Mesenchymal stem cell (in vitro differentiated cells and primary cell): ENCODE results near the gene KRTAP10-11.
A peak's percentile ranks its signal among the peaks of the same experiment; 100 is the strongest.

Experiments used
- DNase-seq: peaks from one replicate; pipeline ENCODE4 v3.0.0-alpha.2; 2013
- H2AFZ ChIP-seq: one replicate; pipeline ENCODE4 v1.6.1; 2013; ENCODE audit warnings: low read depth, mild to moderate bottlenecking, control low read depth, inconsistent platforms, low read length, moderate library complexity
- H2AK5ac ChIP-seq: 2 replicates; pipeline ENCODE4 v1.6.1; 2013; ENCODE audit warnings: low read length, moderate library complexity, mild to moderate bottlenecking, inconsistent platforms; ENCODE audit not compliant: severe bottlenecking
- H2BK120ac ChIP-seq: one replicate; pipeline ENCODE4 v1.6.1; 2013; ENCODE audit warnings: low read depth, mild to moderate bottlenecking, inconsistent platforms, low read length, moderate library complexity
- H2BK12ac ChIP-seq, 2 experiments: one replicate each; pipeline ENCODE4 v1.6.1; 2013; ENCODE audit warnings: inconsistent platforms in 2 of 2, low read length in 2 of 2, mild to moderate bottlenecking in 2 of 2, moderate library complexity in 2 of 2, control low read depth in 1 of 2
- H2BK15ac ChIP-seq: one replicate; pipeline ENCODE4 v1.6.1; 2013; ENCODE audit warnings: mild to moderate bottlenecking, low read depth, inconsistent platforms; ENCODE audit not compliant: poor library complexity, severe bottlenecking
- H2BK5ac ChIP-seq: 2 replicates; pipeline ENCODE4 v1.6.1; 2013; ENCODE audit warnings: low read depth, mild to moderate bottlenecking, low read length, control low read depth, inconsistent platforms; ENCODE audit not compliant: poor library complexity, severe bottlenecking
- H3K14ac ChIP-seq, 2 experiments: one replicate each; pipeline ENCODE4 v1.6.1; 2013; ENCODE audit warnings: inconsistent platforms in 2 of 2, low read length in 2 of 2, control low read depth in 1 of 2, mild to moderate bottlenecking in 1 of 2, moderate library complexity in 1 of 2
- H3K18ac ChIP-seq, 2 experiments: one replicate each; pipeline ENCODE4 v1.6.1; 2013; ENCODE audit warnings: inconsistent platforms in 2 of 2, low read length in 2 of 2, control low read depth in 1 of 2, low read depth in 1 of 2, mild to moderate bottlenecking in 1 of 2
- H3K23ac ChIP-seq, 2 experiments: one replicate each; pipeline ENCODE4 v1.6.1; 2013; ENCODE audit warnings: inconsistent platforms in 2 of 2, low read length in 2 of 2, mild to moderate bottlenecking in 2 of 2, moderate library complexity in 2 of 2, control low read depth in 1 of 2
- H3K27ac ChIP-seq: 2 replicates; pipeline ENCODE4 v1.5.1; 2013; ENCODE audit warnings: mild to moderate bottlenecking, moderate library complexity, low read length, control low read depth, inconsistent platforms; ENCODE audit not compliant: poor library complexity, severe bottlenecking
- H3K27me3 ChIP-seq, 2 experiments: 2 replicates each; pipeline versions ENCODE4 v1.6.1 to v1.7.0; 2013; ENCODE audit warnings: low read length in 2 of 2, mild to moderate bottlenecking in 2 of 2, moderate library complexity in 2 of 2, control low read depth in 1 of 2, inconsistent platforms in 1 of 2; ENCODE audit not compliant: control insufficient read depth in 1 of 2, insufficient read depth in 1 of 2
- H3K36me3 ChIP-seq, 2 experiments: 2 replicates each; pipeline versions ENCODE4 v1.6.1 to v1.7.0; 2013; ENCODE audit warnings: low read length in 2 of 2, control low read depth in 1 of 2, inconsistent platforms in 1 of 2, low read depth in 1 of 2, mild to moderate bottlenecking in 1 of 2; ENCODE audit not compliant: insufficient read depth in 2 of 2, control insufficient read depth in 1 of 2
- H3K4ac ChIP-seq, 2 experiments: one replicate each; pipeline ENCODE4 v1.6.1; 2013; ENCODE audit warnings: inconsistent platforms in 2 of 2, low read length in 2 of 2, mild to moderate bottlenecking in 2 of 2, moderate library complexity in 2 of 2, control low read depth in 1 of 2, low read depth in 1 of 2
- H3K4me1 ChIP-seq: 2 replicates; pipeline ENCODE4 v1.6.1; 2013; ENCODE audit warnings: low read depth, low read length, control low read depth; ENCODE audit not compliant: control insufficient read depth, insufficient read depth
- H3K4me2 ChIP-seq: 2 replicates; pipeline ENCODE4 v1.6.1; 2013; ENCODE audit warnings: low read length, mild to moderate bottlenecking, inconsistent platforms; ENCODE audit not compliant: poor library complexity, severe bottlenecking
- H3K4me3 ChIP-seq, 2 experiments: 2 replicates each; pipeline versions ENCODE4 v1.5.1 to v1.7.0; 2013; ENCODE audit warnings: low read length in 2 of 2, mild to moderate bottlenecking in 2 of 2, control low read depth in 1 of 2, low read depth in 1 of 2; ENCODE audit not compliant: insufficient read depth in 1 of 2
- H3K79me1 ChIP-seq: replicated peaks from 2 replicates; pipeline ENCODE4 v1.6.1; 2013; ENCODE audit warnings: mild to moderate bottlenecking, control low read depth, low read length, inconsistent platforms; ENCODE audit not compliant: poor library complexity, severe bottlenecking
- H3K9ac ChIP-seq: 2 replicates; pipeline ENCODE4 v1.7.0; 2013; ENCODE audit warnings: mild to moderate bottlenecking, low read length, moderate library complexity
- H3K9me3 ChIP-seq: 2 replicates; pipeline ENCODE4 v1.7.0; 2013; ENCODE audit warnings: mild to moderate bottlenecking, low read length; ENCODE audit not compliant: control insufficient read depth
- H4K8ac ChIP-seq: one replicate; pipeline ENCODE4 v1.6.1; 2013; ENCODE audit warnings: inconsistent platforms, mild to moderate bottlenecking, low read length, moderate library complexity
- H4K91ac ChIP-seq: one replicate; pipeline ENCODE4 v1.6.1; 2013; ENCODE audit warnings: mild to moderate bottlenecking, low read length, inconsistent platforms
- WGBS: methylation state at CpG from one replicate; pipeline ENCODE4 v1.1.7; 2013; ENCODE audit warnings: mixed read lengths; 5-methylcytosine and 5-hydroxymethylcytosine counted together

KRTAP10-11 gene

DNA sequence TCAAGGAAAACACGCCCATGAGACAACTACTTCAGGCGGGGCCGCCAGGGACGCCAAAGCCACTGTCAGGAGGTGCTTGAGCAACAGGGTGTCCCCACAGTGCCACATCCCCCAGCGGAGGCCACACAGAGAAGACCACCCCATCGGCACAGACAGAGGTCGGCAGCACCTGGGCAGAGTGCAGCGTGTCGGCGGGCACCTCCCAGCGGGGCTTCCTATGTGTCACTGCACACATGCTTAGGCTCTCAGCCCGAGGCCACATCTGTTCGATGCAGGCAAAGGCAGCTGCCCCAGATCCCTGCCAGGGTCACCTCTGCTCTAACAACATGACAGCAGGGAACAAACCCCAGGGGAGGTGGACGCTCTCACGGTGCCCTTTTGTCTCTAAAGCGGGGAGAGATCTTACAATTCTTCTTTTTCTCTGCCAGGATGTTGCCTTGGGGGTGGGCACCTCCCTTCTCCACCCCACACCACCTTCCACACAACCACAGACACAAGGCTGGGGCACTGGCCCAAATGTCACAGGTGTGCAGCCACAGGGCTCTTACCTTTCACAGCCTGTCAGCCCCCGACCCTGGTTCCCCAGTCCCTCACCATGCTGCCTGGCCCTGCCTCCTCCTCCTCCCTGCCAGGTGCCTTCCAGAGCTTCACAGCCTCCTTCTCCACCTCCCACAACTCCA lies 30.2 kb upstream of the KRTAP10-11 start:
- H3K18ac ChIP-seq = no peak overlapping the region
- no peak overlapping the region for H2AFZ ChIP-seq
- H3K9me3 ChIP-seq = peaks cover 24% of the 10 kb centered on the region
- H3K4ac ChIP-seq = no peak overlapping the region
- H3K36me3 ChIP-seq = no peaks in the 10 kb centered on the region
- WGBS = 84% methylated on average over 17 of the region's 17 CpGs
- H2BK5ac ChIP-seq = no peak overlapping the region
- no peaks in the 10 kb centered on the region for H3K79me1 ChIP-seq
- no peak overlapping the region for H2BK12ac ChIP-seq
- H3K4me1 ChIP-seq = no peaks in the 10 kb centered on the region
- H4K8ac ChIP-seq = no peak overlapping the region
- no peak overlapping the region for H2BK120ac ChIP-seq
- no peak overlapping the region for H3K9ac ChIP-seq
- H2AK5ac ChIP-seq = no peak overlapping the region
- DNase-seq = no peak
- H3K27me3 ChIP-seq = no peaks in the 10 kb centered on the region
- H2BK15ac ChIP-seq = no peak overlapping the region
- no peak overlapping the region for H4K91ac ChIP-seq
- no peak overlapping the region for H3K4me2 ChIP-seq
- H3K14ac ChIP-seq = no peak overlapping the region
- H3K23ac ChIP-seq = no peak overlapping the region
- no peak overlapping the region for H3K4me3 ChIP-seq
- no peak overlapping the region for H3K27ac ChIP-seq

DNA sequence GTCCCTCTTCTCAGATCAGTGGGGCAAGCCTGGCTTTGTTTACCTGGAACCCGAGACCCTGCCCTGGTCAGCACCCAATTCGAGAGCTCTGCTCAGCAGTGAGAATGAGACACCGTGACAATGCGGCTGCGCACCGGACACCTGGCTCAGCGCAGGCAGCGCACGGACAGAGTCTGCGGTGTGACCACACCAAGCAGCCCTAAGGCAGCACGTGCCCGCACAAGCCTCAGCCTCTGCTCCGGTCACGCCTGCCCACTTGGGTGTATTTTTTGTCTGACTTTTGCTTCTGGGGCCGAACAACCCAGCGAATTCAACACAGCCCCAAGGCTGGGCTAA lies 29.7 kb upstream of the KRTAP10-11 start:
- Histone ChIP-seq H3K4me2 (no peak overlapping the region), H2BK120ac (no peak overlapping the region), H3K79me1 (no peaks in the 10 kb centered on the region), H2BK15ac (no peak overlapping the region), H2AK5ac (no peak overlapping the region), H3K36me3 (no peaks in the 10 kb centered on the region), H3K9me3 (peaks cover 22% of the 10 kb centered on the region), H3K4ac (no peak overlapping the region), H4K8ac (no peak overlapping the region), H3K27ac (no peak overlapping the region), H3K18ac (no peak overlapping the region), H3K9ac (no peak overlapping the region), H3K27me3 (no peaks in the 10 kb centered on the region), H2BK12ac (no peak overlapping the region), H4K91ac (no peak overlapping the region), H2BK5ac (no peak overlapping the region), H3K23ac (no peak overlapping the region), H3K14ac (no peak overlapping the region), H2AFZ (no peak overlapping the region), H3K4me1 (no peaks in the 10 kb centered on the region), H3K4me3 (no peak overlapping the region)
- DNase-seq = no peak
- WGBS = 87% methylated on average over 16 of the region's 16 CpGs

DNA sequence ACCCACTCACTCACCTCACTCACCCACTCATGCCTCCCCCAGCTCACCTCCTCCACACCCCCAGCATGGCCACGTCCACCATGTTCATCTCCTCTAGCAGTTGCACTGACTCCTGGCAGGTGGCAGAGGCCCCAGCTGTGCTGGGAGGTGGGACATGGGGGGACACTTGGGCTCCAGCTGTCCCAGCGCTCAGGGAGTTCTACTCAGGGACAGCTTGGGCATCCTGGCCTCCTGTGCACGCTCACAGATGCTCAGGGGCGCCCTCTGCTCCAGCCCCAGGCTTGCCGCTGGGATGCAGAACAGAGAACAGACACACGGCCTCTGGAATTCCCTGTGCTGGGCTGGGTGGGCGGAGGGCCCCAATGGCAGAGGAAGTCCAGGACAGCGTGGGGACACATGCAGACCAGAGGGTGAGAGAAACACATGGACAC lies 29.1 kb upstream of the KRTAP10-11 start:
- no peak for DNase-seq
- Histone ChIP-seq H3K18ac (no peak overlapping the region), H2AK5ac (no peak overlapping the region), H3K27me3 (no peaks in the 10 kb centered on the region), H2BK15ac (no peak overlapping the region), H3K36me3 (no peaks in the 10 kb centered on the region), H2BK120ac (no peak overlapping the region), H3K9ac (no peak overlapping the region), H3K9me3 (peaks cover 17% of the 10 kb centered on the region), H3K23ac (no peak overlapping the region), H3K4me2 (no peak overlapping the region), H3K4me1 (no peaks in the 10 kb centered on the region), H3K14ac (peak overlapping the region in 1 of 2 experiments; percentile 20), H3K27ac (no peak overlapping the region), H2BK12ac (no peak overlapping the region), H2BK5ac (no peak overlapping the region), H3K4me3 (no peak overlapping the region), H3K4ac (no peak overlapping the region), H3K79me1 (no peaks in the 10 kb centered on the region), H4K91ac (no peak overlapping the region), H2AFZ (no peak overlapping the region), H4K8ac (no peak overlapping the region)
- 65% methylated on average over 8 of the region's 8 CpGs for WGBS

DNA sequence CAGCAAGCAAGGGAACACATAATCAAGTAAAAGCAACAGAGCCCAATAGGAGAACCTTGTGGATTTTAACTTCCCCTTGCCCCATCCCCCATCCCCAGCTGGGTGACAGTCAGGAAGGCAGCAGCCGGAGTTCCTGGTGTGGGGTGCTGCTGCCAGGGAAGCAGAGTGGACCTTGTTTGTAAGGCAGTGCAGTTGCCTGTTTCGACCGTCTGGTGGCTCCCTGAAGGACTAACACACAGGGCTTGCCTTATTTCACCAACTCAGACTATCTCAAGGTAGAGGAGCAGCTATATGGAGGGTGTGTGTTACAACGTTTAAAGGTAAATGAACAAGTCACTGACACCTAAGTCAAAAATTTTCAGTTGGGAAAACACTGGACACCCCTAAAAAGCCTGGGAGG lies 27.7 kb upstream of the KRTAP10-11 start:
- WGBS = 69% methylated on average over 3 of the region's 4 CpGs
- no peaks in the 10 kb centered on the region for H3K36me3 ChIP-seq

More for the DNA sequence above, 27.7 kb upstream of the KRTAP10-11 start:
- Histone ChIP-seq H3K18ac (no peak overlapping the region), H3K9me3 (peaks cover 31% of the 10 kb centered on the region), H3K4me2 (no peak overlapping the region), H2AFZ (no peak overlapping the region), H2BK12ac (no peak overlapping the region), H3K4me1 (no peaks in the 10 kb centered on the region), H4K91ac (no peak overlapping the region), H3K4me3 (no peak overlapping the region), H3K27ac (no peak overlapping the region), H4K8ac (no peak overlapping the region), H3K4ac (no peak overlapping the region), H2BK120ac (no peak overlapping the region), H2BK5ac (no peak overlapping the region), H3K27me3 (no peaks in the 10 kb centered on the region), H3K9ac (no peak overlapping the region), H2BK15ac (no peak overlapping the region), H2AK5ac (no peak overlapping the region), H3K23ac (no peak overlapping the region), H3K79me1 (no peaks in the 10 kb centered on the region), H3K14ac (no peak overlapping the region)
- DNase-seq = no peak
